COR-L47 (cell line): Measurements from ENCODE around the gene GDPD4.

Source experiments
- DNase-seq: peaks from one replicate; lab custom pipeline; 2025; lab: John Stamatoyannopoulos, UW

Gene GDPD4

GRCh38 chr11:77189588-77190210, 111.8 kb downstream of the GDPD4 start:
- no peak for DNase-seq

DNA sequence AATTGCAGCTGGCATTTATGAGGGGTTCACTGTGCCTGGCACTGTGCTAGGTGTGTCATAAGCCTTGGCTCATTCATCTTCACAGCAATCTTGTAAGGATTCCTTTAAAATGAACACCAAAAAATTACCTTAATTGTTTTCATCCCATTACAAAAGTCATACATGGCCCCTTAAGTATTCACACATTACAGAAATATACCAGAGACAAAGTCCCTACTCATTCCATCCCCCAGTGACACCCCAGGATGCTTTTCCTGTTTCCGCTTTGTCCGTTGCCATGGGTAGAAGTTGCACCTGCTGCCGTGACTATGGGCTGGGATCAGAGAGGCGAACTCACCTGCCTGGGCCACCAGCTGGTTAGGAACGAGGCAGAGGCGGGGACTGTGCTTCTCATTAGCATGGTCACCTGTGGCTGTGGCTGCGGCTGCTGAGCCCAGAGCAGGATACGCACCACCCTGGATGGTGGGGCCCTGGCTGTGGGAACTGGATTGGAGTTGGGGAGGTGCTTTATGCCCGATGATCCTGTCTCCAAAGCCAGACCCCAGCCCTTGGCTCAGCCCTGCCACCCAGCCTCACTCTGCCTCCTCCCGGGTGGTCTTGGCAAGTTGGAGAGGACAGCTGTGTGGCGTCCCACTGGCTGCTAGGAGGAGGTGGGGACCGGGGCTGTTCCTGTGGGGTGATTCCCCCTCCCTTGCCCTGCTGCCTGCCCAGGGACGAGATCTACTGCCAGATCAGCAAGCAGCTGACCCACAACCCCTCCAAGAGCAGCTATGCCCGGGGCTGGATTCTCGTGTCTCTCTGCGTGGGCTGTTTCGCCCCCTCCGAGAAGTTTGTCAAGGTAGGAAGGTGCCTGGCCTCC, 112.6 kb downstream of the GDPD4 start:
- peak; percentile 76 for DNase-seq

- peak; percentile 77 for DNase-seq
Measured at GRCh38 chr11:77187776-77188632, 113.5 kb downstream of the GDPD4 start.

GRCh38 chr11:77187111-77187750, 114.3 kb downstream of the GDPD4 start:
- no peak for DNase-seq

GRCh38 chr11:77186302-77186701, 115.2 kb downstream of the GDPD4 start:
- DNase-seq, result no peak

GRCh38 chr11:77184136-77184860, 117.2 kb downstream of the GDPD4 start:
- DNase-seq, result no peak

DNA sequence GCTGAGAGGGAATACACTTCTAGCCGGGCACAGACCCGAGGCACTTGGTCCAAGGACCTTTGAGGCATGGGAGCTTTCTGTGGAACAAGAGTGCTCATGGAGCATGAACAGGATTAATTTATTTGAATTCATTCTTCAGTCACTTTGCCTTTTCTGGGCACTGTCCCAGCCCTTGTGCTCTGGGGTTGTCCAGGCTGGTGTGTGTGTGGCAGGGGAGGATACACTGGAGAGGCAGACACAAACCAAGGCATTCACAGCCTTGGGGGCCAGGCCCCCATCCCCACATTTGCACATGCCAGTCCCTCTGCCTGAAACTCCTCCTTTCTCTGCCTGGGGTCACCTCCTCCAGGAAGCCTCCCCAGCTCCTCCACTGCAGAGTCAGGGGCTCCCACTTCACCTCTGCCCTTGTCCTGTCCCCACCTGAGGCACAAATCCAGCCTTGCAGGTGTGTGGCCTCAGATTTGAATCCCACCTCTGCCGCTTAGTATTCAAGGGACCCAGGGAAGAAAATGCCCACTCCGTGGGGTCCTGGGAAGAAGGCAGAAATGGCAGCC, 118.0 kb downstream of the GDPD4 start:
- no peak for DNase-seq

GRCh38 chr11:77182542-77183430, 118.7 kb downstream of the GDPD4 start:
- no peak for DNase-seq

- DNase-seq, result no peak
Measured at GRCh38 chr11:77181799-77182541, 119.5 kb downstream of the GDPD4 start.

GRCh38 chr11:77181226-77181625, 120.3 kb downstream of the GDPD4 start:
- DNase-seq, result no peak

DNA sequence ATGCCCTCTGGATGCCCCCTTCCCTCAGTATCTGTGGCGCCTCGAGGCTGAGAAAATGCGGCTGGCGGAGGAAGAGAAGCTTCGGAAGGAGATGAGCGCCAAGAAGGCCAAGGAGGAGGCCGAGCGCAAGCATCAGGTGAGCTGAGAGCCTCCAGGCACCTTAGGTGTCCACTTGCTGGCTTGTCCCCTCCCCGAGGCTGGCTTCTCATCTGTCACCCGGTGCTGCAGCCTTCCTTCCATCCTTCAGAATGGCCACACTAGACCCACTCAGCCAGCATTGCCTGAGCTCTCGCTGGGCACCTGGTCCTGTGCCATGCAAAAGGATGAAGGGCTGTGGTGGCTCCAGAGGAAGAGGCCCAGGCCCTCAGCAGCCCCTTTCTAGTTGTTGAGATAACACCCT, 121.1 kb downstream of the GDPD4 start:
- DNase-seq, result no peak

DNA sequence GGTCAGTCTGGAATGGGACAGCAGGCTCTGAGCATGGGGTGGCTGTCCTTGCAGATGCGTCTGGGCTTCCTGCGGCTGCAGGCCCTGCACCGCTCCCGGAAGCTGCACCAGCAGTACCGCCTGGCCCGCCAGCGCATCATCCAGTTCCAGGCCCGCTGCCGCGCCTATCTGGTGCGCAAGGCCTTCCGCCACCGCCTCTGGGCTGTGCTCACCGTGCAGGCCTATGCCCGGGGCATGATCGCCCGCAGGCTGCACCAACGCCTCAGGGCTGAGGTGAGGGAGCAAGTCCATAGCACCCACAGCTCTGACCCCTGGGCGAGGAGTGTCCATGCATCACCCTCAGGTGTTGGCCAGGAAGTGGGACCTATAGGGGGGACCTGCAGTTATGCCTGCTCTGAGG, 121.8 kb downstream of the GDPD4 start:
- DNase-seq, result no peak

- no peak for DNase-seq
Measured at GRCh38 chr11:77179048-77179447, 122.4 kb downstream of the GDPD4 start.

GRCh38 chr11:77178150-77178549, 123.3 kb downstream of the GDPD4 start:
- no peak for DNase-seq

GRCh38 chr11:77176996-77177395, 124.5 kb downstream of the GDPD4 start:
- DNase-seq, result no peak

GRCh38 chr11:77175869-77176539, 125.5 kb downstream of the GDPD4 start:
- DNase-seq, result no peak

- no peak for DNase-seq
Measured at GRCh38 chr11:77175021-77175842, 126.3 kb downstream of the GDPD4 start.

GRCh38 chr11:77174559-77174958, 126.9 kb downstream of the GDPD4 start:
- DNase-seq, result peak; percentile 11
